ENCODE measurements around the gene CEMIP. TPM values are rescaled to one million over a fixed set of nuclear protein-coding genes. Genes with fewer than 3 reads are reported as not detected.

Gene CEMIP
- total and polyA plus RNA-seq, 2 of the 13 experiments (the other 11 are each of a cell fraction or from before 2014, with no cell fraction given) = 4.3 to 28.5 TPM

GRCh38 chr15:80804970-80805495 lies 25.9 kb downstream of the CEMIP start (continued):
- TF ChIP-seq, protein P1, sequence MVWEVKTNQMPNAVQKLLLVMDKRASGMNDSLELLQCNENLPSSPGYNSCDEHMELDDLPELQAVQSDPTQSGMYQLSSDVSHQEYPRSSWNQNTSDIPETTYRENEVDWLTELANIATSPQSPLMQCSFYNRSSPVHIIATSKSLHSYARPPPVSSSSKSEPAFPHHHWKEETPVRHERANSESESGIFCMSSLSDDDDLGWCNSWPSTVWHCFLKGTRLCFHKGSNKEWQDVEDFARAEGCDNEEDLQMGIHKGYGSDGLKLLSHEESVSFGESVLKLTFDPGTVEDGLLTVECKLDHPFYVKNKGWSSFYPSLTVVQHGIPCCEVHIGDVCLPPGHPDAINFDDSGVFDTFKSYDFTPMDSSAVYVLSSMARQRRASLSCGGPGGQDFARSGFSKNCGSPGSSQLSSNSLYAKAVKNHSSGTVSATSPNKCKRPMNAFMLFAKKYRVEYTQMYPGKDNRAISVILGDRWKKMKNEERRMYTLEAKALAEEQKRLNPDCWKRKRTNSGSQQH (CRISPR knock-in tag; IDR thresholded peaks at IDR 0.05; ENCODE audit: low read depth) = 0 out of 2 replicates have a peak, but pooled peaks have one; percentile 42
- TF ChIP-seq ZNF101 (CRISPR knock-in tag; IDR thresholded peaks at IDR 0.05; ENCODE audit: borderline replicate concordance, low read depth) (no peak), ZNF441 (CRISPR knock-in tag; IDR thresholded peaks at IDR 0.05; ENCODE audit: borderline replicate concordance) (no peak), RBM39 (IDR thresholded peaks at IDR 0.05; ENCODE audit: low read depth, low read length, poor library complexity, severe bottlenecking) (no peak), ZNF30 (CRISPR knock-in tag; IDR thresholded peaks at IDR 0.05) (no peak), ZNF17 (CRISPR knock-in tag; IDR thresholded peaks at IDR 0.05) (no peak), ZBTB34 (CRISPR knock-in tag; IDR thresholded peaks at IDR 0.05) (no peak), PREB (CRISPR knock-in tag; IDR thresholded peaks at IDR 0.05) (no peak), MIER3 (CRISPR knock-in tag; IDR thresholded peaks at IDR 0.05; ENCODE audit: borderline replicate concordance) (0 out of 2 replicates have a peak, but pooled peaks have one; percentile 32), ZFP37 (CRISPR knock-in tag; IDR thresholded peaks at IDR 0.05; ENCODE audit: borderline replicate concordance) (0 out of 2 replicates have a peak, but pooled peaks have one; percentile 60), ZNF878 (CRISPR knock-in tag; IDR thresholded peaks at IDR 0.05) (peak; percentile 95), CCAR2 (optimal IDR thresholded peaks at IDR 0.05; ENCODE audit: low read depth, low read length) (peak; percentile 62), ZNF251 (CRISPR knock-in tag; IDR thresholded peaks at IDR 0.05) (no peak), RBM22 (optimal IDR thresholded peaks at IDR 0.05; ENCODE audit: low read length) (peak; percentile 50), ZNF567 (CRISPR knock-in tag; IDR thresholded peaks at IDR 0.05; ENCODE audit: borderline replicate concordance) (no peak), HOXA9 (CRISPR knock-in tag; IDR thresholded peaks at IDR 0.05; ENCODE audit: borderline replicate concordance) (no peak; the same call in 1 of the 2 replicates), ZNF749 (CRISPR knock-in tag; IDR thresholded peaks at IDR 0.05; ENCODE audit: borderline replicate concordance) (peak; percentile 76; the same call in 1 of the 2 replicates), BHLHE40 (IDR thresholded peaks at IDR 0.05; ENCODE audit: low read length) (peak; percentile 84)
- TF ChIP-seq, protein P2, sequence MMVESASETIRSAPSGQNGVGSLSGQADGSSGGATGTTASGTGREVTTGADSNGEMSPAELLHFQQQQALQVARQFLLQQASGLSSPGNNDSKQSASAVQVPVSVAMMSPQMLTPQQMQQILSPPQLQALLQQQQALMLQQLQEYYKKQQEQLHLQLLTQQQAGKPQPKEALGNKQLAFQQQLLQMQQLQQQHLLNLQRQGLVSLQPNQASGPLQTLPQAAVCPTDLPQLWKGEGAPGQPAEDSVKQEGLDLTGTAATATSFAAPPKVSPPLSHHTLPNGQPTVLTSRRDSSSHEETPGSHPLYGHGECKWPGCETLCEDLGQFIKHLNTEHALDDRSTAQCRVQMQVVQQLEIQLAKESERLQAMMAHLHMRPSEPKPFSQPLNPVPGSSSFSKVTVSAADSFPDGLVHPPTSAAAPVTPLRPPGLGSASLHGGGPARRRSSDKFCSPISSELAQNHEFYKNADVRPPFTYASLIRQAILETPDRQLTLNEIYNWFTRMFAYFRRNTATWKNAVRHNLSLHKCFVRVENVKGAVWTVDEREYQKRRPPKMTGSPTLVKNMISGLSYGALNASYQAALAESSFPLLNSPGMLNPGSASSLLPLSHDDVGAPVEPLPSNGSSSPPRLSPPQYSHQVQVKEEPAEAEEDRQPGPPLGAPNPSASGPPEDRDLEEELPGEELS (CRISPR knock-in tag; IDR thresholded peaks at IDR 0.05) = peak; percentile 99
- TF ChIP-seq, protein P3, sequence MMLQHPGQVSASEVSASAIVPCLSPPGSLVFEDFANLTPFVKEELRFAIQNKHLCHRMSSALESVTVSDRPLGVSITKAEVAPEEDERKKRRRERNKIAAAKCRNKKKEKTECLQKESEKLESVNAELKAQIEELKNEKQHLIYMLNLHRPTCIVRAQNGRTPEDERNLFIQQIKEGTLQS (CRISPR knock-in tag; IDR thresholded peaks at IDR 0.05) = peak; percentile 48; the same call in 1 of the 2 replicates
- TF ChIP-seq, protein P4, sequence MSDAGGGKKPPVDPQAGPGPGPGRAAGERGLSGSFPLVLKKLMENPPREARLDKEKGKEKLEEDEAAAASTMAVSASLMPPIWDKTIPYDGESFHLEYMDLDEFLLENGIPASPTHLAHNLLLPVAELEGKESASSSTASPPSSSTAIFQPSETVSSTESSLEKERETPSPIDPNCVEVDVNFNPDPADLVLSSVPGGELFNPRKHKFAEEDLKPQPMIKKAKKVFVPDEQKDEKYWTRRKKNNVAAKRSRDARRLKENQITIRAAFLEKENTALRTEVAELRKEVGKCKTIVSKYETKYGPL (CRISPR knock-in tag; IDR thresholded peaks at IDR 0.05) = no peak
- TF ChIP-seq, protein P5, sequence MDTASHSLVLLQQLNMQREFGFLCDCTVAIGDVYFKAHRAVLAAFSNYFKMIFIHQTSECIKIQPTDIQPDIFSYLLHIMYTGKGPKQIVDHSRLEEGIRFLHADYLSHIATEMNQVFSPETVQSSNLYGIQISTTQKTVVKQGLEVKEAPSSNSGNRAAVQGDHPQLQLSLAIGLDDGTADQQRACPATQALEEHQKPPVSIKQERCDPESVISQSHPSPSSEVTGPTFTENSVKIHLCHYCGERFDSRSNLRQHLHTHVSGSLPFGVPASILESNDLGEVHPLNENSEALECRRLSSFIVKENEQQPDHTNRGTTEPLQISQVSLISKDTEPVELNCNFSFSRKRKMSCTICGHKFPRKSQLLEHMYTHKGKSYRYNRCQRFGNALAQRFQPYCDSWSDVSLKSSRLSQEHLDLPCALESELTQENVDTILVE (CRISPR knock-in tag; IDR thresholded peaks at IDR 0.05) = no peak
